ENCODE data around the gene APBB1IP.
"Not testable (repeated sequence)": the region's sequence is repeated elsewhere in the genome, so short reads cannot be mapped to it uniquely, and the experiment has no call there.

Gene APBB1IP

GRCh38 chr10:26475386-26475785 lies 37.2 kb downstream of the APBB1IP start:
- no peak for DNase-seq (ENCODE audit: low read depth in 2 of 3, low spot score in 2 of 3)

- no peak for DNase-seq (ENCODE audit: low read depth in 2 of 3, low spot score in 2 of 3)
Measured at GRCh38 chr10:26477501-26477900, 39.4 kb downstream of the APBB1IP start.

GRCh38 chr10:26478061-26478460 lies 39.9 kb downstream of the APBB1IP start:
- no peak for DNase-seq (ENCODE audit: low read depth in 2 of 3, low spot score in 2 of 3)

- DNase-seq (ENCODE audit: low read depth in 2 of 3, low spot score in 2 of 3), result no peak
Measured at GRCh38 chr10:26479766-26480492, 41.8 kb downstream of the APBB1IP start.

- no peak for DNase-seq (ENCODE audit: low read depth in 2 of 3, low spot score in 2 of 3)
Measured at GRCh38 chr10:26481315-26481692, 43.2 kb downstream of the APBB1IP start.

- DNase-seq (ENCODE audit: low read depth in 2 of 3, low spot score in 2 of 3), result no peak
Measured at GRCh38 chr10:26481914-26482550, 43.9 kb downstream of the APBB1IP start.

- DNase-seq (ENCODE audit: low read depth in 2 of 3, low spot score in 2 of 3), result no peak
Measured at GRCh38 chr10:26483554-26483953, 45.4 kb downstream of the APBB1IP start.

GRCh38 chr10:26485150-26485941 lies 47.2 kb downstream of the APBB1IP start:
- DNase-seq (ENCODE audit: low read depth in 2 of 3, low spot score in 2 of 3), result no peak

- DNase-seq (ENCODE audit: low read depth in 2 of 3, low spot score in 2 of 3), result no peak
Measured at GRCh38 chr10:26486304-26486703, 48.2 kb downstream of the APBB1IP start.

- DNase-seq (ENCODE audit: low read depth in 2 of 3, low spot score in 2 of 3), result peak in 2 of 3 experiments; percentile 31 to 38
Measured at GRCh38 chr10:26486990-26487850, 49.1 kb downstream of the APBB1IP start.

GRCh38 chr10:26488344-26488743 lies 50.2 kb downstream of the APBB1IP start:
- DNase-seq (ENCODE audit: low read depth in 2 of 3, low spot score in 2 of 3), result no peak

GRCh38 chr10:26489081-26489480 lies 50.9 kb downstream of the APBB1IP start:
- DNase-seq (ENCODE audit: low read depth in 2 of 3, low spot score in 2 of 3), result no peak

GRCh38 chr10:26490367-26490766 lies 52.2 kb downstream of the APBB1IP start:
- not testable (repeated sequence) for DNase-seq (ENCODE audit: low read depth in 2 of 3, low spot score in 2 of 3)

- DNase-seq (ENCODE audit: low read depth in 2 of 3, low spot score in 2 of 3), result no peak
Measured at GRCh38 chr10:26491276-26491675, 53.1 kb downstream of the APBB1IP start.

- no peak for DNase-seq (ENCODE audit: low read depth in 2 of 3, low spot score in 2 of 3)
Measured at GRCh38 chr10:26491934-26492333, 53.8 kb downstream of the APBB1IP start.

GRCh38 chr10:26492725-26493124 lies 54.6 kb downstream of the APBB1IP start:
- DNase-seq (ENCODE audit: low read depth in 2 of 3, low spot score in 2 of 3), result not testable (repeated sequence)

- no peak for DNase-seq (ENCODE audit: low read depth in 2 of 3, low spot score in 2 of 3)
Measured at GRCh38 chr10:26494018-26494417, 55.9 kb downstream of the APBB1IP start.

- no peak for DNase-seq (ENCODE audit: low read depth in 2 of 3, low spot score in 2 of 3)
Measured at GRCh38 chr10:26499426-26499825, 61.3 kb downstream of the APBB1IP start.

GRCh38 chr10:26502986-26503385 lies 64.8 kb downstream of the APBB1IP start:
- DNase-seq (ENCODE audit: low read depth in 2 of 3, low spot score in 2 of 3), result no peak

- no peak for DNase-seq (ENCODE audit: low read depth in 2 of 3, low spot score in 2 of 3)
Measured at GRCh38 chr10:26503911-26504310, 65.8 kb downstream of the APBB1IP start.

- not testable (repeated sequence) for DNase-seq (ENCODE audit: low read depth in 2 of 3, low spot score in 2 of 3)
Measured at GRCh38 chr10:26504429-26504828, 66.3 kb downstream of the APBB1IP start.

Measured in activated CD8-positive, alpha-beta memory T cell treated with anti-CD3 and anti-CD28 coated beads for 48 hours (primary cell).